GM19351 (cell line): ENCODE data around the gene PRAMEF14.
"Not testable (repeated sequence)": the region's sequence is repeated elsewhere in the genome, so short reads cannot be mapped to it uniquely, and the experiment has no call there.

Experiments used
- ATAC-seq: cut with Tn5 transposase; IDR thresholded peaks from one replicate; pipeline ENCODE4 v1.9.1; 2021; ENCODE audit warnings: mild to moderate bottlenecking, moderate library complexity; ENCODE audit not compliant: unreplicated experiment

PRAMEF14 gene

GRCh38 chr1:13347034-13347433 lies at the start of gene PRAMEF14:
PRAMEF14 (minus strand) TSS chr1:13347134; CDS start chr1:13345314, 1,820 bp downstream.
- not testable (repeated sequence) for ATAC-seq

- ATAC-seq, result not testable (repeated sequence)
Observed at GRCh38 chr1:13395311-13395710, 48.4 kb upstream of the PRAMEF14 start.

GRCh38 chr1:13394761-13395160 lies 47.8 kb upstream of the PRAMEF14 start:
- not testable (repeated sequence) for ATAC-seq

GRCh38 chr1:13393004-13393403 lies 46.1 kb upstream of the PRAMEF14 start:
- not testable (repeated sequence) for ATAC-seq

- ATAC-seq, result not testable (repeated sequence)
Observed at GRCh38 chr1:13389332-13389731, 42.4 kb upstream of the PRAMEF14 start, which contains the start of gene PRAMEF17. PRAMEF17 (plus strand) TSS chr1:13389632; CDS start chr1:13389658, 26 bp downstream.

GRCh38 chr1:13380380-13380779 lies 33.4 kb upstream of the PRAMEF14 start:
- not testable (repeated sequence) for ATAC-seq

- not testable (repeated sequence) for ATAC-seq
Observed at GRCh38 chr1:13378983-13379382, 32.0 kb upstream of the PRAMEF14 start.

GRCh38 chr1:13368544-13368943 lies 21.6 kb upstream of the PRAMEF14 start:
- ATAC-seq, result not testable (repeated sequence)

GRCh38 chr1:13366536-13366935 lies 19.6 kb upstream of the PRAMEF14 start:
- not testable (repeated sequence) for ATAC-seq

GRCh38 chr1:13364928-13365327 lies 18.0 kb upstream of the PRAMEF14 start:
- ATAC-seq, result not testable (repeated sequence)

- ATAC-seq, result not testable (repeated sequence)
Observed at GRCh38 chr1:13362364-13362763, 15.4 kb upstream of the PRAMEF14 start.

GRCh38 chr1:13356774-13357173 lies 9.8 kb upstream of the PRAMEF14 start:
- not testable (repeated sequence) for ATAC-seq

GRCh38 chr1:13354475-13354874 lies 7.5 kb upstream of the PRAMEF14 start:
- not testable (repeated sequence) for ATAC-seq

GRCh38 chr1:13353476-13353875 lies 6.5 kb upstream of the PRAMEF14 start:
- not testable (repeated sequence) for ATAC-seq

- not testable (repeated sequence) for ATAC-seq
Observed at GRCh38 chr1:13342496-13342895, 4.4 kb downstream of the PRAMEF14 start.

- not testable (repeated sequence) for ATAC-seq
Observed at GRCh38 chr1:13315281-13315680, 31.7 kb downstream of the PRAMEF14 start, which contains the start of gene PRAMEF15. PRAMEF15 (plus strand) TSS chr1:13315581; CDS start chr1:13318408, 2,827 bp downstream.

GRCh38 chr1:13303239-13303638 lies 43.7 kb downstream of the PRAMEF14 start, which contains the start of gene PRAMEF33:
PRAMEF33 (plus strand) TSS chr1:13303539; CDS start chr1:13305955, 2,416 bp downstream.
- ATAC-seq, result not testable (repeated sequence)

- not testable (repeated sequence) for ATAC-seq
Observed at GRCh38 chr1:13302197-13302596, 44.7 kb downstream of the PRAMEF14 start.

- ATAC-seq, result not testable (repeated sequence)
Observed at GRCh38 chr1:13298699-13299098, 48.2 kb downstream of the PRAMEF14 start.

GRCh38 chr1:13297216-13297931 lies 49.6 kb downstream of the PRAMEF14 start:
- not testable (repeated sequence) for ATAC-seq
